SK-N-SH (cell line): ENCODE results near the gene SERPINA3.

ENCODE experiments used
- CHD2 ChIP-seq: fragments of 150-350 bp; IDR thresholded peaks from 2 replicates; pipeline ENCODE4 v1.6.1; 2018; ENCODE audit warnings: low read length; ENCODE audit not compliant: partially characterized antibody
- EP300 ChIP-seq, 2 experiments: IDR thresholded peaks; 2 replicates each; pipeline versions ENCODE4 v1.4.0 to v1.6.1; 2012; ENCODE audit warnings: borderline replicate concordance in 1 of 2, low read depth in 1 of 2, low read length in 1 of 2
- RCOR1 ChIP-seq: fragments of 150-350 bp; IDR thresholded peaks from 2 replicates; pipeline ENCODE4 v1.6.1; 2017; ENCODE audit warnings: antibody characterized with exemption, low read length
- SMC3 ChIP-seq: IDR thresholded peaks from 2 replicates; pipeline ENCODE4 v1.6.1; 2012; ENCODE audit warnings: low read depth, low read length, improper control_type of control experiment
- TAF1 ChIP-seq: IDR thresholded peaks from 2 replicates; pipeline ENCODE4 v1.6.1; 2012; ENCODE audit warnings: low read depth, mild to moderate bottlenecking, low read length, moderate library complexity, borderline replicate concordance
- TF ChIP-seq, protein P1 (sequence below): IDR thresholded peaks from 2 replicates; pipeline ENCODE4 v1.4.0; 2012; ENCODE audit warnings: low read depth
- TF ChIP-seq, protein P2 (sequence below): fragments of 150-350 bp; IDR thresholded peaks from 2 replicates; pipeline ENCODE4 v1.6.1; 2017; ENCODE audit warnings: antibody characterized with exemption, low read length, low read depth, borderline replicate concordance
- TF ChIP-seq, protein P3 (sequence below): IDR thresholded peaks from 2 replicates; pipeline ENCODE4; 2012
- TF ChIP-seq, protein P4 (sequence below): fragments of 200-600 bp; sonication (generic); IDR thresholded peaks from 2 replicates; pipeline ENCODE4 v1.6.1; 2017; ENCODE audit warnings: antibody characterized with exemption, mild to moderate bottlenecking, moderate library complexity

DNA sequence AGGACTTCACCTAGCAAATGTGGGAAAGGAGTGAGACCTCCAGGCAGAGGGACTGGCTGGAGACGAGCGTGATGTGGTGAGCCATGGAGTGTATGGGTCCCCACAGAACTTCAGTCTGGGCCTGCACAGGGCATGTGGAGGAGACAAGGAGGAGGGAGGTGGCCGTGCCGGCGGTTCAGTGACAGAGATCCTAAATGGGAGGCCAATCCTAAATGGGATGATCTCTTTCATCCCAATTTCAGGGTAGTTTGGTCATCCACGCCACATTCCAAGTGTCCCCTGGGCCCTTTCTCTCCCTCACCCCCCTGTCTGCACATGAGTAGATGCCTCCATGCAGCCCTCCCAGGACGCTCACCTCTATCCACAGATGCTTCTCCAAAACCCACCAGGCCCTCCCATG is 17.8 kb upstream of the SERPINA3 start:
- TF ChIP-seq, protein P1, sequence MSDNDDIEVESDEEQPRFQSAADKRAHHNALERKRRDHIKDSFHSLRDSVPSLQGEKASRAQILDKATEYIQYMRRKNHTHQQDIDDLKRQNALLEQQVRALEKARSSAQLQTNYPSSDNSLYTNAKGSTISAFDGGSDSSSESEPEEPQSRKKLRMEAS, result no peak
- TF ChIP-seq, protein P2, sequence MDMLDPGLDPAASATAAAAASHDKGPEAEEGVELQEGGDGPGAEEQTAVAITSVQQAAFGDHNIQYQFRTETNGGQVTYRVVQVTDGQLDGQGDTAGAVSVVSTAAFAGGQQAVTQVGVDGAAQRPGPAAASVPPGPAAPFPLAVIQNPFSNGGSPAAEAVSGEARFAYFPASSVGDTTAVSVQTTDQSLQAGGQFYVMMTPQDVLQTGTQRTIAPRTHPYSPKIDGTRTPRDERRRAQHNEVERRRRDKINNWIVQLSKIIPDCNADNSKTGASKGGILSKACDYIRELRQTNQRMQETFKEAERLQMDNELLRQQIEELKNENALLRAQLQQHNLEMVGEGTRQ, result no peak
- TF ChIP-seq, protein P3, sequence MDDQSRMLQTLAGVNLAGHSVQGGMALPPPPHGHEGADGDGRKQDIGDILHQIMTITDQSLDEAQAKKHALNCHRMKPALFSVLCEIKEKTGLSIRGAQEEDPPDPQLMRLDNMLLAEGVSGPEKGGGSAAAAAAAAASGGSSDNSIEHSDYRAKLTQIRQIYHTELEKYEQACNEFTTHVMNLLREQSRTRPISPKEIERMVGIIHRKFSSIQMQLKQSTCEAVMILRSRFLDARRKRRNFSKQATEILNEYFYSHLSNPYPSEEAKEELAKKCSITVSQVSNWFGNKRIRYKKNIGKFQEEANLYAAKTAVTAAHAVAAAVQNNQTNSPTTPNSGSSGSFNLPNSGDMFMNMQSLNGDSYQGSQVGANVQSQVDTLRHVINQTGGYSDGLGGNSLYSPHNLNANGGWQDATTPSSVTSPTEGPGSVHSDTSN, result no peak
- TF ChIP-seq SMC3, result no peak
- TF ChIP-seq, protein P4, sequence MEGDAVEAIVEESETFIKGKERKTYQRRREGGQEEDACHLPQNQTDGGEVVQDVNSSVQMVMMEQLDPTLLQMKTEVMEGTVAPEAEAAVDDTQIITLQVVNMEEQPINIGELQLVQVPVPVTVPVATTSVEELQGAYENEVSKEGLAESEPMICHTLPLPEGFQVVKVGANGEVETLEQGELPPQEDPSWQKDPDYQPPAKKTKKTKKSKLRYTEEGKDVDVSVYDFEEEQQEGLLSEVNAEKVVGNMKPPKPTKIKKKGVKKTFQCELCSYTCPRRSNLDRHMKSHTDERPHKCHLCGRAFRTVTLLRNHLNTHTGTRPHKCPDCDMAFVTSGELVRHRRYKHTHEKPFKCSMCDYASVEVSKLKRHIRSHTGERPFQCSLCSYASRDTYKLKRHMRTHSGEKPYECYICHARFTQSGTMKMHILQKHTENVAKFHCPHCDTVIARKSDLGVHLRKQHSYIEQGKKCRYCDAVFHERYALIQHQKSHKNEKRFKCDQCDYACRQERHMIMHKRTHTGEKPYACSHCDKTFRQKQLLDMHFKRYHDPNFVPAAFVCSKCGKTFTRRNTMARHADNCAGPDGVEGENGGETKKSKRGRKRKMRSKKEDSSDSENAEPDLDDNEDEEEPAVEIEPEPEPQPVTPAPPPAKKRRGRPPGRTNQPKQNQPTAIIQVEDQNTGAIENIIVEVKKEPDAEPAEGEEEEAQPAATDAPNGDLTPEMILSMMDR, result no peak
- TF ChIP-seq CHD2, result no peak
- no peak for TF ChIP-seq TAF1
- no peak for TF ChIP-seq RCOR1
- no peak for TF ChIP-seq EP300 (IDR thresholded peaks at IDR 0.05; ENCODE audit: borderline replicate concordance in 1 of 2, low read depth in 1 of 2, low read length in 1 of 2)
